Mesodermal cell (in vitro differentiated cells): ENCODE measurements around the gene CEP162.

Experiments
- H3K27ac ChIP-seq: 2 replicates; pipeline ENCODE4 v1.7.0; 2013; ENCODE audit warnings: mild to moderate bottlenecking, low read depth, low read length, moderate library complexity; ENCODE audit not compliant: severe bottlenecking
- H3K36me3 ChIP-seq: 2 replicates; pipeline ENCODE4 v1.7.1; 2013; ENCODE audit warnings: mild to moderate bottlenecking, low read length, moderate library complexity; ENCODE audit not compliant: control insufficient read depth, insufficient read depth
- H3K4me1 ChIP-seq: one replicate; pipeline ENCODE4 v1.7.1; 2013; ENCODE audit warnings: mild to moderate bottlenecking, low read length; ENCODE audit not compliant: insufficient read depth, control insufficient read depth, poor library complexity, severe bottlenecking
- H3K4me3 ChIP-seq: 2 replicates; pipeline ENCODE4 v1.7.0; 2013; ENCODE audit warnings: low read length, control low read depth, mild to moderate bottlenecking; ENCODE audit not compliant: insufficient read depth, poor library complexity, severe bottlenecking; ENCODE audit errors: extremely low read depth
- H3K9me3 ChIP-seq: 2 replicates; pipeline ENCODE4 v1.7.1; 2013; ENCODE audit warnings: mild to moderate bottlenecking, low read length, moderate library complexity; ENCODE audit not compliant: control insufficient read depth
- WGBS, 2 experiments: methylation state at CpG; one replicate each; pipeline ENCODE4 v1.1.5; 2013; ENCODE audit warnings: missing lambda C conversion rate in 2 of 2; ENCODE audit not compliant: insufficient coverage in 2 of 2; 5-methylcytosine and 5-hydroxymethylcytosine counted together

Gene CEP162

GRCh38 chr6:84074988-84075781, 152.3 kb downstream of the CEP162 start:
- Histone ChIP-seq H3K27ac (no peak overlapping the region), H3K9me3 (no peaks in the 10 kb centered on the region), H3K36me3 (no peaks in the 10 kb centered on the region), H3K4me3 (no peak overlapping the region), H3K4me1 (no peaks in the 10 kb centered on the region)
- 70 to 91% methylated on average over 4 to 5 of the region's 6 CpGs for WGBS, 2 experiments
